IMR-90 (cell line): Measurements from ENCODE around the gene ABCC4. TPM values are rescaled to one million over a fixed set of nuclear protein-coding genes. Genes with fewer than 3 reads are reported as not detected.

Experiments
- BHLHE40 ChIP-seq: fragments of 150-350 bp; IDR thresholded peaks from 2 replicates; pipeline ENCODE4 v1.6.1; 2016; ENCODE audit warnings: mild to moderate bottlenecking, low read depth, low read length
- CEBPB ChIP-seq: IDR thresholded peaks from 2 replicates; pipeline ENCODE4 v1.6.1; 2012; ENCODE audit warnings: low read depth, low read length, improper control_type of control experiment
- CHD1 ChIP-seq: IDR thresholded peaks from 2 replicates; pipeline ENCODE4 v1.6.1; 2012; ENCODE audit warnings: low read depth, low read length, improper control_type of control experiment
- NFE2L2 ChIP-seq: fragments of 150-350 bp; IDR thresholded peaks from 2 replicates; pipeline ENCODE4 v1.6.1; 2016; ENCODE audit warnings: low read depth, mild to moderate bottlenecking, low read length
- RFX5 ChIP-seq: IDR thresholded peaks from 2 replicates; pipeline ENCODE4 v1.8.0; 2012; ENCODE audit warnings: low read depth, mild to moderate bottlenecking, low read length, moderate library complexity
- polyA plus RNA-seq, 3 experiments: library from polyadenylated mRNA; depleted of rRNA; stranded (reverse); fragments of >200 nt; gene quantifications; 2 replicates each; pipeline ENCODE4 v1.2.3, GENCODE V29; 2012; ENCODE audit warnings: low replicate concordance in 1 of 3
- total RNA-seq: library from RNA; depleted of rRNA; stranded (reverse); fragments of >200 nt; gene quantifications from 2 replicates; pipeline ENCODE4 v1.2.3, GENCODE V29; 2012

The ABCC4 gene
- total and polyA plus RNA-seq, 2 of the 4 experiments (the other 2 are of a cell fraction): 16.6 to 41.4 TPM

DNA sequence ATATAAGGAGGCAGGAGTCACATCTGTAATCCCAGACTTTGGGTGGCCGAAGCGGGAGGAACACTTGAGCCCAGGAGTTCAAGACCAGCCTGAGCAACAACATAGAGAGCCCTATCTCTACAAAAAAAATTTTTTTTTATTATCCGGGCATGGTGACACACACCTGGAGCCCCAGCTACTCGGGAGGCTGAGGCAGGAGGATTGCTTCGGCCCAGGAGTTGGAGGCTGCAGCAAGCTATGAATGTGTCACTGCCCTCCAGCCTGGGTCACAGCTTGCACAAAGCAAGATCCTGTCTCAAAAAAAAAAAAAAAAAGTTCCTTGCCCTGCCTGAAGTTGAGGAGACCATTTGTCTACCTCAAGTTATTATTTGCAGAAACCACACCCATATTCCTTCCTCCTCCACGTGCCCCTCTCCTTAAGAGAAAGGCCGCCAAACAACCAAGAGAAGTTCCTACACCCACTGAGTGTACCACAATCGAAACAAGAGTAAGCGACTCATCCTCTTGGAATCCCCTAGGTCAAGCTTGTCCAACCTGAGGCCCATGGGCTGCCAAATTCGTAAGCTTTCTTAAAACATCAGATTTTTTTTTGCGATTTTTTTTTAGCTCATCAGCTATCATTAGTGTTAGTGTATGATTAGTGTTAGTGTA lies 2.2 kb downstream of the ABCC4 start (continued):
- TF ChIP-seq BHLHE40 (peak; percentile 83), CEBPB (no peak), CHD1 (no peak), NFE2L2 (no peak), RFX5 (no peak)
